OCI-LY3 (cell line): Measurements from ENCODE around the gene SRCIN1.

Source experiments
- H2AFZ ChIP-seq: fragments of 200-600, 300-600 bp; shearing (Covaris generic); 2 replicates; pipeline ENCODE4 v1.6.0; 2014; ENCODE audit warnings: antibody characterized with exemption, low read depth, low read length
- H3K27ac ChIP-seq: fragments of 200-600, 300-600 bp; sonication (generic); 2 replicates; pipeline ENCODE4 v1.5.1; 2014; ENCODE audit warnings: mild to moderate bottlenecking, low read length, moderate library complexity, mixed read lengths
- H3K27me3 ChIP-seq: fragments of 200-600, 300-600 bp; sonication (generic); 2 replicates; pipeline ENCODE4 v1.6.1; 2014; ENCODE audit warnings: low read depth, low read length, mixed read lengths
- H3K36me3 ChIP-seq: fragments of 200-600, 300-600 bp; sonication (generic); replicated peaks from 2 replicates; pipeline ENCODE3; 2014; ENCODE audit warnings: low read depth, low read length, mixed read lengths
- H3K4me1 ChIP-seq: fragments of 300-600, 200-600 bp; sonication (generic); 2 replicates; pipeline ENCODE4 v1.6.1; 2014; ENCODE audit warnings: low read length, mixed read lengths
- H3K4me2 ChIP-seq: fragments of 200-600, 300-600 bp; sonication (generic); 2 replicates; pipeline ENCODE4 v1.6.1; 2014; ENCODE audit warnings: low read length, mixed read lengths
- H3K4me3 ChIP-seq: fragments of 300-600, 200-600 bp; sonication (generic); 2 replicates; pipeline ENCODE4 v1.5.1; 2014; ENCODE audit warnings: antibody characterized with exemption, mild to moderate bottlenecking, low read length, moderate library complexity
- H3K79me2 ChIP-seq: fragments of 300-600, 200-600 bp; shearing (Covaris generic); 2 replicates; pipeline ENCODE4 v1.6.1; 2014; ENCODE audit warnings: mild to moderate bottlenecking, low read length, mixed read lengths
- H3K9ac ChIP-seq: fragments of 300-600, 200-600 bp; shearing (Covaris generic); 2 replicates; pipeline ENCODE4 v1.6.0; 2014; ENCODE audit warnings: mild to moderate bottlenecking, low read length, moderate library complexity
- H3K9me3 ChIP-seq: fragments of 200-600, 300-600 bp; shearing (Covaris generic); 2 replicates; pipeline ENCODE4 v1.6.1; 2014; ENCODE audit warnings: low read length, mixed read lengths; ENCODE audit not compliant: insufficient read depth
- H4K20me1 ChIP-seq: fragments of 200-600, 300-600 bp; sonication (generic); 2 replicates; pipeline ENCODE4 v1.6.1; 2016; ENCODE audit warnings: low read length, mixed read lengths; ENCODE audit not compliant: insufficient read depth
- EZH2phosphoT487 ChIP-seq: fragments of 200-600 bp; shearing (Covaris generic); IDR thresholded peaks from 2 replicates; pipeline ENCODE4 v1.6.1; 2018; ENCODE audit warnings: antibody characterized with exemption, mixed run types, low read depth
- TF ChIP-seq, protein P1 (sequence below): fragments of 200-600, 300-600 bp; sonication (generic); IDR thresholded peaks from 2 replicates; pipeline ENCODE4 v1.5.1; 2014; ENCODE audit warnings: antibody characterized with exemption, low read length, low read depth

The SRCIN1 gene

DNA sequence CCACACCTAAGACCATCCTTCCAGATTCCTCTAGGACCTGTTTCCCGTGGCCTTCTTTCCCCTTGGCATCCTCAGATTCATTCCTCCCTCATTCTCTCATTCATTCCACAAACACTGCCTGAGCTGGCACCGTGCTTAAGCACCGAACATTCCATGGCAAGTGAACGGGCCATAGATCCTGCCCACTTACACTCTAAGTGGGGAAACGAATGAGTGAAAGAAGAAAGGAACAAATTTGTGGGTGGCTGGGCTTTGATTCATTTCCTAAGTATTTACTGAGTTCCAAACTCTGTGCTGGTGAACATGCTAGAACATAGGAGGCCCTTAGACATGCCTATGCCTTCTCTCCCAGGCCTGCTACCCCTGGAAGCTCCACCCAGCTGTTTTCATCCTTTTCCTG, 30.0 kb downstream of the SRCIN1 start:
- Histone ChIP-seq H3K4me3 (no peak overlapping the region), H3K9me3 (no peaks in the 10 kb centered on the region), H3K27me3 (peaks cover 69% of the 10 kb centered on the region), H2AFZ (no peak overlapping the region), H3K27ac (no peak overlapping the region), H3K36me3 (no peaks in the 10 kb centered on the region), H4K20me1 (no peaks in the 10 kb centered on the region), H3K4me1 (peaks cover 11% of the 10 kb centered on the region), H3K79me2 (no peaks in the 10 kb centered on the region), H3K9ac (no peak overlapping the region), H3K4me2 (no peak overlapping the region)
- TF ChIP-seq, protein P1, sequence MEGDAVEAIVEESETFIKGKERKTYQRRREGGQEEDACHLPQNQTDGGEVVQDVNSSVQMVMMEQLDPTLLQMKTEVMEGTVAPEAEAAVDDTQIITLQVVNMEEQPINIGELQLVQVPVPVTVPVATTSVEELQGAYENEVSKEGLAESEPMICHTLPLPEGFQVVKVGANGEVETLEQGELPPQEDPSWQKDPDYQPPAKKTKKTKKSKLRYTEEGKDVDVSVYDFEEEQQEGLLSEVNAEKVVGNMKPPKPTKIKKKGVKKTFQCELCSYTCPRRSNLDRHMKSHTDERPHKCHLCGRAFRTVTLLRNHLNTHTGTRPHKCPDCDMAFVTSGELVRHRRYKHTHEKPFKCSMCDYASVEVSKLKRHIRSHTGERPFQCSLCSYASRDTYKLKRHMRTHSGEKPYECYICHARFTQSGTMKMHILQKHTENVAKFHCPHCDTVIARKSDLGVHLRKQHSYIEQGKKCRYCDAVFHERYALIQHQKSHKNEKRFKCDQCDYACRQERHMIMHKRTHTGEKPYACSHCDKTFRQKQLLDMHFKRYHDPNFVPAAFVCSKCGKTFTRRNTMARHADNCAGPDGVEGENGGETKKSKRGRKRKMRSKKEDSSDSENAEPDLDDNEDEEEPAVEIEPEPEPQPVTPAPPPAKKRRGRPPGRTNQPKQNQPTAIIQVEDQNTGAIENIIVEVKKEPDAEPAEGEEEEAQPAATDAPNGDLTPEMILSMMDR, result no peak
- no peak for TF ChIP-seq EZH2phosphoT487

DNA sequence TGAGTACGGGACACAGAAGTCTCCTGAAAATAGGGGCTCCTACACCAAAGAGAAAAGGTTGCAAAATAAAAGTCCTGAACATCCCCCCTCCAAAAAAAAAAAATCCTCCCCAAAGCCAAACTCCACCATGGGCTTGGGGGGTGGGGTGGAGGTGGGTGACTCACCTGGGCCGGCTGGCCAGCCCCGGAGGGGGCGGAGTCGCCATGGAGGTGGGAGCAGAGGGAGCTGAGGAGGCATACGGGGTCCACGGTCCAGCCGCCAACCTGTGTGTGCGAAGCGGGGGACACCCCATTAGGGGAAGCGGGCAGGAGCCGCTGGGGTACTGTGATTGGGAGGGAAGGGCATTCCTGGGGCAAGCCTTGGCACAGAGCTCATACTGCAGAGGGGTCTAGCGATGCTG, 31.0 kb downstream of the SRCIN1 start:
- no peaks in the 10 kb centered on the region for H3K79me2 ChIP-seq
- H3K9ac ChIP-seq, result no peak overlapping the region
- no peak overlapping the region for H2AFZ ChIP-seq
- H3K4me2 ChIP-seq, result no peak overlapping the region
- H3K4me1 ChIP-seq, result peaks cover 11% of the 10 kb centered on the region
- H3K4me3 ChIP-seq, result no peak overlapping the region
- TF ChIP-seq, protein P1, result no peak
- TF ChIP-seq EZH2phosphoT487, result no peak
- no peaks in the 10 kb centered on the region for H4K20me1 ChIP-seq
- H3K27ac ChIP-seq, result no peak overlapping the region
- H3K9me3 ChIP-seq, result no peaks in the 10 kb centered on the region
- no peaks in the 10 kb centered on the region for H3K36me3 ChIP-seq
- peaks cover 68% of the 10 kb centered on the region for H3K27me3 ChIP-seq

DNA sequence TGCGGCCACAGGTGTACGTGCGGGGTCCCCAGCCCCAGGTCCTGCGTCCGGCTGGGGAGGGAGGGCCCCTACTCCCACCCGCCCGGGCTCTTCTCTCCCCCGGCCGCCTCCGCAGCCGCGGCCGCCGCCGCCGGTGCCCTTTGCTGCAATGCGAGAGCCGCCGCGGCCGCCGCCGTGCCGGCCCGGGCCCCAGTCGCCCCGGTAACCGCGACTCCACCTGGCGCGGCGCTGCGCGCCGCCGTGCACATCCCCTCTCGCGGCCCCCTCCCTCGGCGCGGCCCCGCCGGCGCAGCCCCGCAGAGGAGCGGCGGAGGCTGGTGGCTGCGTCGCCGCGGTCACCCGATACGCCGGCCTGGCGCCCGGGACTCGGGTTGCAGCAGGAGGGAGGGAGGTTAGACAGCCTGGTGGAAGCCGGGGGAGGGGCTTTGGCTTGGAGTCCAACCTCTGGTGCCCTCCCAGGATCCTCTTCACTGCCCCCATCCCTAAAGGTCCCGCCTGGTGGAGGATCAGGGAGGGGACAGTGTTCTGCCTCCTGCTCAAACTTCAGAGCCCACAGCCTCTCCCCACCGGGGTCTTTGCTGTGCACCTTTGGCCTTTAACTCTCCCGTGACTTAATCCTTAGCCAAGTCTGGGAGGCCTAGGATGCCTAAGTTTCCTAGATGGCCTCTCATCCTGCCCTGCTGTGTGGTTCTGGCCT, 32.9 kb downstream of the SRCIN1 start:
- H3K36me3 ChIP-seq, result no peaks in the 10 kb centered on the region
- H3K4me1 ChIP-seq, result peaks cover 11% of the 10 kb centered on the region
- H2AFZ ChIP-seq, result no peak overlapping the region
- H3K4me2 ChIP-seq, result no peak overlapping the region
- no peak overlapping the region for H3K27ac ChIP-seq
- no peaks in the 10 kb centered on the region for H3K9me3 ChIP-seq
- peaks cover 53% of the 10 kb centered on the region for H3K27me3 ChIP-seq
- H3K4me3 ChIP-seq, result no peak overlapping the region
- TF ChIP-seq, protein P1, result no peak
- TF ChIP-seq EZH2phosphoT487, result no peak
- H3K9ac ChIP-seq, result no peak overlapping the region
- H3K79me2 ChIP-seq, result no peaks in the 10 kb centered on the region
- no peaks in the 10 kb centered on the region for H4K20me1 ChIP-seq

DNA sequence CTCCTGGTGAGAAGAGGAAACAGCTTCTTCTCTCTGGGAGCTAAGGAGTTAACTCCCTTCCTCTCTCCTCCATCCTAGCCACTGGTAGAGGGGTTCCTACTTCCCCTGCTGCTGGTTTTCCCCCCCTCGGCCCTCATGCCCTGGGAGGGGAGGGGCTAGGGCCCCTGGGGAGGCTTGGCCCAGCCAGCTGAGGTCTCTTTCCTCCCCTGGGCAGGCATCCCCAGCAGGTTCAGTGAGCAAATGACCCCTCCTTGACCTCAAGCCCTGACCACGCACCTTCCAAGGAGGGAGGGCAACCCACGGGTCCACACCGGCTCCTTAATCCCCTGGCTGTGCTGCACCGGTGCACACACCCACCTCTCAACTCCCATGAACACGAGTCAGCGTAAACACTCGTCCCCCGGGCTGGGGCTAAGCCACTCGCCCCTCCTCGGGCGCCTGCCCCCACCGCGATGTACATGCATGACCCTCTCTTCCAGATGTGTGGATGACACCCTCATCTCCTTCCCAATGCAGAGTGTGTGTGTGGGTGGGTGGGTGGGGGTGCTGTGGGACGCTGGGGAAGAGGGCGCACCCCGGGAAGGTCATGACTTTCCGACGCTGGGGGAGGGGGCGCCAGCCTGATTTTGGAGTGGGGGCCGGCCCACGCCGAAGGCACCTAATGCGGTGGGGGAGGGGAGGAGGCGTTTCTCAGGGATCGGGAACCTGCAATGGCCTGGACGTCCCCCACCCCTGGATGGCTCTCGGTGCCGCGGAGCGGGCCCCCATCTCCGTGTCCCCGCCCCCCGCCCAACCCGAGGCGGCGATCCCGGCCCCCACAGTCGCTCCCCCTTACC, 33.7 kb downstream of the SRCIN1 start:
- Histone ChIP-seq H3K27me3 (peaks cover 50% of the 10 kb centered on the region), H2AFZ (no peak overlapping the region), H4K20me1 (no peaks in the 10 kb centered on the region), H3K9ac (no peak overlapping the region), H3K4me1 (peaks cover 11% of the 10 kb centered on the region), H3K4me2 (peak overlapping the region; percentile 31; the same call in 1 of the 2 replicates), H3K36me3 (no peaks in the 10 kb centered on the region), H3K27ac (no peak overlapping the region), H3K4me3 (no peak overlapping the region), H3K79me2 (no peaks in the 10 kb centered on the region), H3K9me3 (no peaks in the 10 kb centered on the region)
- TF ChIP-seq EZH2phosphoT487, result no peak
- TF ChIP-seq, protein P1, result no peak
